KOPT-K1 (cell line): ENCODE results near the gene DNAAF5.
A peak's percentile ranks its signal among the peaks of the same experiment; 100 is the strongest.

Experiments used
- H3K27ac ChIP-seq: fragments of 200-600 bp; sonication (generic); 2 replicates; pipeline ENCODE4 v1.5.1; 2016; ENCODE audit warnings: antibody characterized with exemption, mild to moderate bottlenecking, low read depth, low read length; ENCODE audit not compliant: poor library complexity, severe bottlenecking
- H3K36me3 ChIP-seq: fragments of 200-600 bp; sonication (generic); 2 replicates; pipeline ENCODE4 v1.5.1; 2017; ENCODE audit warnings: antibody characterized with exemption, mild to moderate bottlenecking, low read length, moderate library complexity; ENCODE audit not compliant: insufficient read depth
- H3K9me3 ChIP-seq: fragments of 200-600 bp; sonication (generic); 2 replicates; pipeline ENCODE4 v1.5.1; 2017; ENCODE audit warnings: antibody characterized with exemption, low read length, mild to moderate bottlenecking; ENCODE audit not compliant: insufficient read depth, poor library complexity, severe bottlenecking

The DNAAF5 gene

DNA sequence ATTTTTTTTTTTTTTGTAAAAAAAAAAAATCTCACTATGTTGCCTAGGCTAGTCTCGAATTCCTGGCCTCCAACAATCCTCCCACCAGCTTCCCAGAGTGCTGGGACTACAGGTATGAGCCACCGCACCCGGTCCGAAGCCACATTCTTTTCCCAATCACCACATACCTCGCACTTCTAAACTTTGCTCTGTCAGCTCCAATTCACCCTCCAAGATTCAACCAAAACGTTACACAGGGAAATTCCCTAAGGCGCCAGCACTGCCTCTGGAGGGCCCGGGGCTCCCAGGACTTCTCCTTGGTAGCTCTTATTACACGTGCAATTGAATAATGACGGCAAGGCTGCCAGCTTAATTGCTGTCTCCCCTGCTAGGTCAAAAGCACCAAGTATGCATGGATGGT lies 10.3 kb upstream of the DNAAF5 start:
- no peak overlapping the region for H3K27ac ChIP-seq
- peaks cover 4% of the 10 kb centered on the region for H3K9me3 ChIP-seq
- H3K36me3 ChIP-seq, result peaks cover 2% of the 10 kb centered on the region; the same call in 1 of the 2 replicates

DNA sequence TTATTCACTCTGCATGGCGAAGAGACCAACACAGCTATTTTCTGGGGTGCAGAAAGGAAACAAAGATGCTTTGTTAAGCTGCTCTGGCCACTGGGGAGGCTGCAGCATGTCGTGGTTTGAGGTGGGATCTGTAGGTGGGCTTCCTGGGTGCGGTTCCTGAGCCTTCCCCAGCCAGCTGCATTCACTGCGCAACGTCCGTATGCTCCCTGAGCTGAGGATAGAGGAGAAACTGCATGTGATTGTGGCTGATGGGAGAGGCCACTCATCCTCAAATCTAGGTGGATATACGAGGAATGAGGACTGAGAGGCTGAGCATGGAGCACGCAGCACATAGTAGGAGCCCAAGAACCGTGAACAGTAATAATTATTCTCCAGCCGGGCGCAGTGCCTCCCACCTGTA lies 9.9 kb upstream of the DNAAF5 start:
- peaks cover 2% of the 10 kb centered on the region; the same call in 1 of the 2 replicates for H3K36me3 ChIP-seq
- H3K9me3 ChIP-seq, result peaks cover 8% of the 10 kb centered on the region
- no peak overlapping the region for H3K27ac ChIP-seq

DNA sequence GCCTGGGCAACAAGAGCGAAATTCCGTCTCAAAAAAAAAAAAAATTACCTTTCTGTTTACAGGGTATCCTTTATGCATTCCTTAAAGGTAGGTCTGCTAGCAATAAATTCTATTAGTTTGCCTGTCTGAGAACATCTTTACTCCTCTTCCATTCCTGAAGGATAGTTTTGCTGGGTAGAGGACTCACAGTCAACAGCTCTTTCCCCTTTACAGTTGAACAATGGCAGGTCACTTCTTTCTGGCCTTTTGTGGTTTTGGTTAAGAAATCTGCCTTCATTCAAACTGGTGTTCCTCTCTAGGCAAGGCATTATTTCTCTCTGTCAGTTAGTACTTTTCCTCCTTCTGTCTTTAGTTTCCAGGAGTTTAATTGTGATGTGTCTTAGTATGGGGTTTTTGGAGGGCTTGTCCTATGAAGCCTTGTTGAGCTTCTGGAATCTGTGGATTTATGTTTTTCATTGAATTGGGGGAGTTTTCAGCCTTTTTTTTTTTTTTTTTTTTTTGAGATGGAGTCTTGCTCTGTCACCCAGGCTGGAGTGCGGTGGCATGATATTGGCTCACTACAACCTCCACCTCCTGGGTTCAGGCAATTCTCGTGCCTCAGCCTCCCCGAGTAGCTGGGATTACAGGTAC lies 4.8 kb upstream of the DNAAF5 start:
- Histone ChIP-seq H3K9me3 (peaks cover 53% of the 10 kb centered on the region), H3K36me3 (peaks cover 40% of the 10 kb centered on the region), H3K27ac (no peak overlapping the region)

DNA sequence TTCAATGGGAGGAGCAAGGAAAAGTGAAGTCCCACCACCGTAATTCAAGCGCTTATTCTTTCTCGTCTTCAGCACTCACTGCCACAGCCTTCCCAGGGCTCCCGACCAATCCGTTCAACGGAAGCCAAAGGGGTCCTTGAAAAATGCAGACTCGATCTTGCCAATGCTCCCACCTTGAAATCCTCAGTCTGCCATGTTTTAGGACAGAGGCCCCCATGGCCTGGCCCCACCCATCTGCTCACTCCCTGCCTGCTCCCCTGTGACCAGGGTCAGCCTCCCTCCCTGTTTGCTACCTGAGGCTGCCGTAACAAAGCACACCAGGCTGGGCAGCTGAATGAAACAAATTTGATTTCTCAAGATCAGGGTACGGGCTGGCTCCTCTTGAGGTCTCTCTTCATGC lies 3.0 kb upstream of the DNAAF5 start:
- peaks cover 53% of the 10 kb centered on the region for H3K9me3 ChIP-seq
- H3K36me3 ChIP-seq, result peaks cover 40% of the 10 kb centered on the region
- H3K27ac ChIP-seq, result no peak overlapping the region

DNA sequence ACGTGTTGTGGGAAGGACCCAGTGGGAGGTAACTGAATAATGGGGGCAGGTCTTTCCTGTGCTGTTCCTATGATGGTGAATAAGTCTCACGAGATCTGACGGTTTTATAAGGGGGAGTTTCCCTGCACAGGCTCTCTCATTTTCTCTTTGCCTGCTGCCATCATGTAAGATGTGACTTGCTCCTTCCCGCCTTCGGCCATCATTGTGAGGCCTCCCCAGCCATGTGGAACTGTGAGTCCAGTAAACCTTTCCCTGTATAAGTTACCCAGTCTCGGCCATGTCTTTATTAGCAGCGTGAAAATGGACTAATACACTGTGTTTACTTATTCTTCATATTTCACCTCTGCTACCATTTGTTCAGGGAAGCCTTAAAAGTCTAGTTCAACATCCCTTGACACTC lies 2.2 kb upstream of the DNAAF5 start:
- Histone ChIP-seq H3K36me3 (peaks cover 43% of the 10 kb centered on the region), H3K9me3 (peaks cover 53% of the 10 kb centered on the region), H3K27ac (no peak overlapping the region)

DNA sequence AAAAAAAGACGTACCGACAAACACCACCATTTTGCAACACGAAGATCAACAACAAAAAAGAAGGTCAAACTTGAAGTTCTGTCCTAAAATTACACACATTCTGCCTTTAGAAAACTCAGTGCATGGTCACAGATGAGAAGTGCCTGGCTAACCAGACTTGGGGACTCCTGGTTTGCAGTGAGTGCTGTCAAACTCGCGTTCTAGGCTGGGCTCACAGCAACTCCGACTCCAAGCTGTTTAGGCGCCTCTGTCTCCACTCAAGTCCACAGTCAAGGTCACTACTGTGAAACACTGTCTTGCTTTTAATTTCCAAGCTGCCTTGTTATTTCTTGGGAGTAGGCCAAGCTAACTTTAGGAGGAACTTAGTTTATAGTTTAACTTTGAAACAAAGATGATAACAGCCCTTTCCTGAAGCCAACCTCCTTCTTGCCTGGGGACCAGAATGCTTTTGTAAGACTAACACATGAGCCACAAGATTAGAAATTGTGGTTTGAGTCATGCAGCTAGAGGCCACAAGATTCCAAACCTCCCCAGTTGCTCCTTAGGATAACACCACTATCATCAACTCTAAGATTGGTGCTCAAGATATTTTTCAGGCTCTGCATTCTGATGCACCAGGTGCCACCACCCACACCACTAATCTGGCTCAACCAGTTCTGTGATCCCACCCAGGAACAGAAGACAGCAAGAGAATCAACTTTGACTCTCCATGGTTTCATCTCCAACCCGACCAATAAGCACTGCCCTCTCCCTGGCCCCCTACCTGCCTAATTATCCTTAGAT lies 1.1 kb upstream of the DNAAF5 start:
- Histone ChIP-seq H3K9me3 (peaks cover 53% of the 10 kb centered on the region), H3K36me3 (peaks cover 54% of the 10 kb centered on the region), H3K27ac (peak overlapping the region; percentile 86)

DNA sequence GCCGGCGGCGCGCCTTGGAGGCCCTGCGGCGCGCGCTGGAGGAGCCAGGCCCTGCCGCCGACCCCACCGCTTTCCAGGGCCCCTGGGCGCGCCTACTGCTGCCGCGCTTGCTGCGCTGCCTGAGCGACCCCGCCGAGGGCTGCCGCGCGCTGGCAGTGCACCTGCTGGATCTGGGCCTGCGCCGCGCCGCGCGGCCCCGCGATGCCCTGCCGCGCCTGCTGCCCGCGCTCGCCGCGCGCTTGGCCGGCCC lies 280 bp downstream of the DNAAF5 start:
- H3K9me3 ChIP-seq, result peaks cover 44% of the 10 kb centered on the region
- H3K36me3 ChIP-seq, result peaks cover 64% of the 10 kb centered on the region
- H3K27ac ChIP-seq, result peak overlapping the region; percentile 86

DNA sequence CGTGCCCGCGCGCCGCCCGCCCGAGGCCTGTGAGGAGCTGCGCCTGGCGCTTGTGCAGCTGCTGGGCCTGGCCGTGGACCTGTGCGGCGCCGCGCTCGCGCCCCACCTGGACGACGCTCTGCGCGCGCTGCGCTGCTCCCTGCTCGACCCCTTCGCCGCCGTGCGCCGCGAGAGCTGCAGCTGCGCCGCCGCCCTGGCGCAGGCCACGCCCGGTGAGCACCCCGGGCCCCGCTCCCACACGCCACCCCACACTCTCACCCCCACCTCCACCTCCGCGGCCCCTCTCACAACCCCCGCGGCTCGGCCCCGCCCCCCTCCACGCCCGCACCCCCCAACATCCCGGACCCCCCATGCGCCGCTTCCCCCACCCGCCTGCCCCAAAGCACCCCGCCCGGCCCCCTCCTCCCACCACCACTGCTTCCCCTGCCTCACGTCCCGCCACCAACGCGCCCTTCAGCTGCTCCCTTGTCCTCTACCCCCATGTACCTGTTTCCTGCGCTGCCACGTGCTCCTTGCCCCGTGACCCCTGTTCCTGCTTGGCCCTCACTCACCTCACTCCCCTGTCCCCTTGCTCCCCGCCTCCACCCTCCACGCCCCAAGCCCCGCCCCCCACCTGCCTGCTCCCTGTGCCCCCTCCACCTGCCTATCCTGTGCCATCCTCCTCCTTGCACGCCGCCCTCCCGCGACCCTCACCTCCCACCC lies 756 bp downstream of the DNAAF5 start, which contains the start of gene PRKAR1B:
TSS of gene PRKAR1B (minus strand) at position 178 of the 702 bp plus-strand sequence. CDS start 15,776 bp downstream, outside the sequence.
- Histone ChIP-seq H3K27ac (peak within 1 kb of the TSS; percentile 86), H3K9me3 (peaks cover 40% of the 10 kb centered on the region), H3K36me3 (peaks cover 64% of the 10 kb centered on the region)

DNA sequence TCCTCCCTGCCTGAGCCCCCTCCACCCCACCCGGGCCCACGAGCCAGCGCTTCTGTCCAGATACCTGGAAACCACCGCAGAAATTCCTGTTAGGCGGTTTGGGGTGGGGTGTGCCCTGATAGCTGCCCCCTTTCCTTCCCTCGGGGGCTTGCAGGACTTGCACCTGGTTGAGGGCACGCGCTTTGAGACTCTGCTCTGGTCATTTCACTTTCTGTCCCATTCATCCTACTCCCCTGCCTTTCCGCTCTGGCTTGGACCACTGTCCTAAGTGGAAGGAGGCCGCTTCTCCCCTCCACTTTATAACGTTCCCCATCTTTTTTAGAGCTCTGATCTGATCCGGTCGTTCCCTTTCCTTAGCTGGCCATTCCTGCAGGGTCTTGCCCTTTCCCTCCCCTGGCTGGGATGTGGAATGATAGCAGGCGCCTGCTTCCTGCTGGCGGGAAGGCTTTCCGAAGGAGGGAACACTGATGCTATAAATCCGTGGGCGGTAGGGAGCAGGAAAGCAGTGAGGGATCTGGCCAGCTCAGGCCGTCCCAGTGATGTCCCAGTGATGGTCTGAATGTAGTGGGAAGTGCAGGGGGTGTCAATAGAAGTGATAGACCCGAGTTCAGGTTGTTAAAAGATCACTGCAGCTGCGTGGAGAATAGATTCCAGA lies 1.4 kb downstream of the DNAAF5 start:
- H3K27ac ChIP-seq, result peak overlapping the region; percentile 36
- peaks cover 33% of the 10 kb centered on the region for H3K9me3 ChIP-seq
- H3K36me3 ChIP-seq, result peaks cover 64% of the 10 kb centered on the region

DNA sequence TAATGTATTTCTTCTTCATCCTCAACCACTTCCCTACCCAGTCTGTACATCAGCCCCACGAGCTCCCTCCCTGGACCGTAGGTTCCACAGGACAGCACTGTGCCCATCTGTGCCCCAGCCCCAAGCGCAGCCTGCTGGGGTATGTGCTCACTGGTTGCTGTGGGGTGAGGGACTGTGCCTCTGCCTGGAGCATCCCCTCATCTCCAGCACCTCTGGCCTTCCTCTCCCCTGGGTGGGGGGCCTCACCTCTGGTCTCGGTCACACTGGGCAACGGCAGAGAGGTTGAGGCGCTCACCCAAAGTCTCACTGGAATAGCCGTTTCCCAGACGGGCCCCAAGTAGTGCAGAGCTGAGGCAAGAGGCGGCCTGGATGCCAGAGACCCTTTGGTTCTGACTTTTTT lies 2.1 kb downstream of the DNAAF5 start:
- Histone ChIP-seq H3K27ac (no peak overlapping the region), H3K36me3 (peaks cover 64% of the 10 kb centered on the region), H3K9me3 (peaks cover 26% of the 10 kb centered on the region)

DNA sequence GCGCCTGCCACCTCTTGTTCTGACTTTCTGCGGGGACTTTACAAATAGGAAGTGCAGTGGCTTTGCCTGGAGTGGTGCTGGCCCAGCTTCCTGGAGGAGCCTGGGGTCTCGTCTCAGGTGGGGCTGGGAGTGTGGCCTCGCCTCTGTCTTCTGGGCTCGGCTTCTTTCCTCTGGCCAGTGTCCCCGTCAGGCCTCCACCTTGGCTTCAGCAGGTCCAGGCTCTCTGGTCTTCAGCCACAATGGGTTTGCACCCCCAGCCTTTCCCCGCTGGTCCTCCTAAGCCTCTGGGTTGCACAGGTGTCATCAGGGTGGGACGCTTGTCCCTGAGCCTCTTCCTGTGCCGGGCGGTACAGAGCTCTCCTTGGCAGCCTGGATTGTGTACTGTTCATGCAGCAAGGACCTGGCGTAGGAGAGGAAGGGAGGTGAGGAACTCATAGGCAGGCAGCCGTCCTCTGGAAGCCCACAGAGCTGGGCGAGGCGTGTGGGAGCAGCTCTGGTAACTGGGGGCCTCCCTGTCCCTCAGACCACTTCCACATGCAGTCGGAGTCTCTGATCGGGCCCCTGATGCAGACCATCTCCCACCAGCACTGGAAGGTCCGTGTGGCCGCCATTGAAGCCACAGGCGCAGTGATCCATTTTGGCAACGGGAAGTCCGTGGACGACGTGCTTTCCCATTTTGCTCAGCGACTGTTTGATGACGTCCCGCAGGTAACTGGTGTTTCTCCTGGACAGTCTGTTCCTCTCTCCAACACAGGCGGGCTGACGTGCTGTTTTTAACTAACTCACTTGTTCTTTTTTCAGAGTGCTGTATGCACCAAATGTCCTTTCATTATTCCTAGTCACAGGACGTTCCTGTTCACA lies 2.9 kb downstream of the DNAAF5 start:
- peaks cover 26% of the 10 kb centered on the region for H3K9me3 ChIP-seq
- no peak overlapping the region for H3K27ac ChIP-seq
- peaks cover 64% of the 10 kb centered on the region for H3K36me3 ChIP-seq

DNA sequence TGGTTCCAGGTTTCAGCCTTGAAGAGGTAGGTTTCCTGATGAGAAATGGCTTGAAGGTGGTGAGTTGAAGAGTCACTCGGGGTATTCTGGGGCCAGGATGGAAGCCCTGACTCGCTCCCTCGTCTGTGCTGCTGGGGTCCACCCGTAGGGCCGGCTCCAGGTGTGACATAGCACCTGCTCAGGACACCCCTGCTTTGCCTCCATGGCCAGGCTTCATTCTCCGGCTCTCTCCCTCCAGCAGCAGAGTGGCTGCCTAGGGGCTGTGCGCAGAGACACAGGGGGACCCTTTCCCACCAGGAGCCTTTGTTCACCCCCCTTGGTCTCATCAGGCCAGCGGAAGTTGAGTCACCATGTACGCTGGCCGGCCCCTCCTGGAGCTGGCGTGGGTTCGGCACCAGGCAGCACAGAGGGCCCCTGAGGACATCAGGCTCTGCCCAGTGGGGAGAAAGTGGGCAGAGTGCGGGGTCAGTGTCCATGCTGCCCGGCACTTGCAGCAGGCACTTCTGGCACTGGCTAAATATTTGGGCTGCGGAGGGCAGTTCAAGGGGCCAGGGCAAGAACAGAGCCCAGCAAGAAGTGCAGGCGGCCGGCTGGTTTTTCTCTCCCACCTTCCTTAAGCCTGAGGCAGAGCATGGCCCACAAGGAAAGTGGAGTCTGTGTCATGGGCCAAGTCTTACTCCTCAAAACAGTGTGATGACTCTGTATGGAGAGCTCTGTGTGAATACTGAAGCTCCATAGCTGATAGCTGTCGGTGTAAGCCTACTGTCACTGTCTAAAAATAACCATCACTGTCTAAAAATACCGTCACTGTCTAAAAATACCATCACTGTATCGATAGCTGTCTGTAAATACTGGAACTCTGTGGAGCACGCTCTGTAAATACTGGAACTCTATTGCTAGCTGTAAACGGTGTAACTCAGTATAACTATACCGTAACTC lies 4.3 kb downstream of the DNAAF5 start:
- peaks cover 23% of the 10 kb centered on the region for H3K9me3 ChIP-seq
- H3K27ac ChIP-seq, result no peak overlapping the region
- H3K36me3 ChIP-seq, result peaks cover 65% of the 10 kb centered on the region

DNA sequence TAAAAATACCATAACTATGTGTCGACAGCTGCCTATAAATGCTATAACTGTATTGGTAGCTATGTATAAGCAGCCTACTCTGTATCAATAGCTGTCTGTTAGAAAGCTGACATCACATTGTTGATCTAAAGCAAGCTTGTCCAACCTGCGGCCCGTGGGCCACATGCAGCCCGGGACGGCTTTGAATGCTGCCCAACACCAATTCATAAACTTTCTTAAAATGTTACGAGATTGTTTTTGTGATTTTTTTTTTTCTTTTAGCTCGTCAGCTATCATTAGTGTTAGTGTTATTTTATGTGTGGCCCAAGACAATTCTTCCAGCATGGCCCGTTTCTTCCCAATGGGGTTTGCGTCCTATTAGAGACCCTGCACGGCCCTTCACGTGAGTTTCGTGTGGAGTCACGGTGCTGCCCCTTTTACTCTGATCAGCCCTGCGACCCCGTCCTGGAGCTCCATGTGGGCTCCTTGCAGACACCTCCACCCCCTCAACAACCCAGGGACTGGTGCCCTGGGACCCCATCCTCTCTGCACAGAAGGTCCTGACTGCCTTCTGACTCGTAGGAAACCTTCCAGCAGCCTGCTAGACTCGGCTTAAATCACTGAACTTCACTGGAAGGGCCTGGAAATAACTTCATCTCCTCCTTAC lies 5.1 kb downstream of the DNAAF5 start:
- peaks cover 65% of the 10 kb centered on the region for H3K36me3 ChIP-seq
- H3K27ac ChIP-seq, result no peak overlapping the region
- peaks cover 19% of the 10 kb centered on the region for H3K9me3 ChIP-seq
